Jurkat, Clone E6-1 (cell line): ENCODE measurements around the gene BFSP1.

Experiments used
- DNase-seq: peaks from one replicate; pipeline ENCODE4 v3.0.0-alpha.2; 2011; ENCODE audit warnings: low read depth, low spot score
- H3K4me3 ChIP-seq: 2 replicates; pipeline ENCODE4 v1.5.1; 2011; ENCODE audit warnings: mild to moderate bottlenecking, low read length, control low read depth, moderate library complexity

The BFSP1 gene

GRCh38 chr20:17525650-17526049, 5.5 kb downstream of the BFSP1 start:
- no peak overlapping the region for H3K4me3 ChIP-seq
- peak; percentile 42 for DNase-seq

DNA sequence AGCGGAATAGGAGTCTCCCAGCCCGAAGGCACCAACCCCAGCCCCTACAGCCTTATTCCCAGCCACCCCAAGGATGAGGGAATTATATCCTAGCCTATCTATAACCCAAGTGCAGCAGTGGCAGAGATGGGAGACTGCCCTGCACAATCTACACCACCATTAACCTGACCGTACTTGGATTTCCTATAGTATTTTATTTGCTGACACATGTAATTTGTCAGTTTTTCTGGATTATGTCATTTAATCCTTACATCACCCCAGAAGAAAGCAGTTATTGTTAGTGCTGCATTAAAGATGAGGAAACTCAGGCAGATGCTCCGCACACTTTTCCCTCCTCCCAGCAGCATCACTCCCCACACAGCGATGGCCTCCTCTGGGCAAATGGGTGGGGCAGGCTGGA, 6.0 kb downstream of the BFSP1 start:
- H3K4me3 ChIP-seq = no peak overlapping the region
- DNase-seq = no peak

- no peak for DNase-seq
- no peak overlapping the region for H3K4me3 ChIP-seq
These were observed 6.6 kb downstream of the BFSP1 start for GRCh38 chr20:17524560-17524959.

GRCh38 chr20:17523326-17523725, 7.9 kb downstream of the BFSP1 start:
- no peak overlapping the region for H3K4me3 ChIP-seq
- DNase-seq = no peak

GRCh38 chr20:17522528-17522927, 8.7 kb downstream of the BFSP1 start:
- no peak overlapping the region for H3K4me3 ChIP-seq
- no peak for DNase-seq

- DNase-seq = no peak
- H3K4me3 ChIP-seq = no peak overlapping the region
These were observed 10.6 kb downstream of the BFSP1 start for GRCh38 chr20:17520583-17520982.

DNA sequence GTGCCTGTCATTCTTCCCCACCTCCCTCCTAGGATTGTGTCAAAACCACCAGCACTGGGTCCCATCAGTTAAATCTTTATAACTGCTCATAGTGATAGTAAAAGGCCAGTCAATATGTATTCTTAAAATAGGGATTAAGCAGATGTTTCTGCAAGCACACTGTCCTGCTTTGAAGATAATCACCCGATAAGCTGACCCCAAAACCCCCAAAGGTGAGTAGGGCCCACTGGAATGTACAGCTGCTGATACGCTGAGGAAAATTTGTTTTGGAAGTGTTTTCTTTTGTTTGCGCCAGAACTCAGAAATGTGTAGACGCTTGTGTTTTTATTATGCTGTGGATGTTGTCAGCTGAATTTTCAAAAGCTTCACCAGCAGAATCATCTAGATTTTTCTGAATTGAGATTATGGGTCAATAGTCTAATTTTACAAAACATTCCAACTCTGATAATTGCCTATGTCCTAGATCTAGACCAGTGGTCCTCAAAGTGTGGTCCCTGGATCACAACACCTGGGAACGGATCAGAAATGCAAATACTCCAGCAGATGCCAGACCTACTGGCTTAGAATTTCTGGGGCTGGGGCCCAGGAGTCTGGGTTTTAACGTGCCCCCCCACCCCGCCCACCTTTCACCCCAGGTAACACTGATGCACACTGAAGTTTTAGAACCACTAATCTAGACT, 11.4 kb downstream of the BFSP1 start:
- H3K4me3 ChIP-seq = no peak overlapping the region
- DNase-seq = no peak

- DNase-seq = no peak
- no peak overlapping the region for H3K4me3 ChIP-seq
These were observed 12.7 kb downstream of the BFSP1 start for GRCh38 chr20:17518339-17519052.

DNA sequence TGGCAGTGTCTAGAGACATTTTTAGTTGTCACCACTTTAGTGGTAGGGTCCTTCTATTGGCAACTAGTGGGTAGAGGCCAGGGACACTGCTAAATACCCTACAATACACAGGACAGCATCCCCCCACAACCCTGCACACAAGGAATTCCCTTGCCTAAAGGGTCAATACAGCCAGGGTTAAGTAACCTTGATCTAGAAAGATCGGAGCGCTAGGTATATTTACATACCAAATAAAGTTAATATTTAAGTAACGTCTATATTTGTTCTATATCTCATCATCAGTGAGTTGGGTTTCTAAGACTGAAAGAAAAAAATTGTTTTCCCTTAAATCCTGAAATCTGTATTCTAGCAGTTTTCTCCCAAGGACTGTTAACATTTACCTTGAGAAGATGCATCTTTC, 16.1 kb downstream of the BFSP1 start:
- no peak overlapping the region for H3K4me3 ChIP-seq
- no peak for DNase-seq

DNA sequence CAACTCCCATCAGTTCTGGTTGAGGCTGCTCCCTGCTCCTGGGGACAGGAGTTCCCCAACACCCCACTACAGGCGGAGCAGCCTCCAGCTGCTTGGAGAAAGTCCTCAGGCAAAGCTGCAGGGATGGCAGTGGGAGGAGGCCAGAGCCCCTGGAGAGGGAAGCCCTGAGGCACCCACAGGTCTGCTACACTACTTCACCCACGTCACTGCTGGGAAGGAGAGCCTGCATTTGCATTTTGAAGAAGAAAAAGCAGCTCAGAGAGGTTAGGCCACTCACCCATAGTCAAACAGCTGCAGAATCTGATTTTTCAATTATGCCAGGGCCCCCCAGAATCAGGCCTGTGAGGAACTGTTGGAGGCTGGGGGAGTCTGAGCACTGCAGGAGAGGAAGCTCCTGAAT, 17.2 kb downstream of the BFSP1 start:
- DNase-seq = no peak
- no peak overlapping the region for H3K4me3 ChIP-seq

- H3K4me3 ChIP-seq = no peak overlapping the region
- no peak for DNase-seq
These were observed 19.8 kb downstream of the BFSP1 start for GRCh38 chr20:17511401-17511800.

DNA sequence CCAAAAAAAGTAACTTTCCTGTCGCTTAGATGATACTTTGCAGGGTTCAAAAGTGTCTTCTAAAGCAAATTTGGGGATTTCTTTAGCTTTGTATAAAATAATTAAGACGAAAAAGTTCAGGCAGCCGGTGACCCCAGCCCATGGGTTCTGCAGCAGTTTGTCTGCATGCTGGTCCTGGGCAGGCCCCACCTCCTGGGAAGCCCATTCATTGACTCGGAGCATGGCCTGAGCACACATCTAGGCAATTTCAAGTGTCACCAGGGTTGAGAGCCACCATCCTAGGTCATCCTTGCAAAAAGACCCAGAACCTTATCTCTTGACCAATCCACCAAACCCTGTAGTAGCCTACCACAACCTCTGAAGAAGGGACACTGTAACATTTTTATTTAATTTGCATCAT, 20.6 kb downstream of the BFSP1 start:
- no peak overlapping the region for H3K4me3 ChIP-seq
- DNase-seq = no peak

DNA sequence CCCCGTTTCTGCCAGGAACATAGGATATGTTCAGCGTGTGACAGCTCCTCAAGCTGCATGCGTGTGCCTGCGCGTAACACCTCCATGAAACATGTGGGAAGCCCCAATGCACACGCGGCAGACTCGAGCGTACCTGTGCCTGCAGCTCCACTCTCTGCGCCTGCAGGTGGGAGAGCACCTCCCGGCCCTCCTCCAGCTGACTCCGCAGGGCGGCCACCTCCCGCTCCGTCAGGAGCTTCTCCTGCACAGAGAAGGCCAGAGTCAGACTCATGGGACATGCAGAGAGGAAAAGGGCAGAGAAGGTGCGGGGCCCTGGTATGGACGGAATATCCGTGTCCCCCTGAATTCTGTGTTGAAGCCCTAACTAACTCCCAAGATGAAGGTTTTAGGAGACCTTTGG, 22.4 kb downstream of the BFSP1 start:
- no peak overlapping the region for H3K4me3 ChIP-seq
- no peak for DNase-seq

DNA sequence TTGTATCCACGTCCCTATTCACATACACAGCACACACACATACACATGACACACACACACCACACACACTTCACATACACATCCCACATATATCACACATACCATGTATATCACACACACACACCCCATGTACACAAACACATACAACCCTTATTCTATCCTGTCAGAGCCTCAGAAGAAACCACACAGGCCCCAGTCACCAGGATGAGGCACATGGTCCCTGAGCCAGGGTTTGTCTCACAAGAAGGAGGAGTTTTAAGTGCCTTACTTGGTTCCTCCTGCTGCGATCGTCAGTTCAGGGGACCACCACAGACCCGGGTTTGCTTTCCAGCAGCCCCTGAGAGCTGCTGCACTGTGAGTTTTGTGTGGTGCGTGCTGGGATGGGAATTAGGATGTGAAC, 23.6 kb downstream of the BFSP1 start:
- no peak overlapping the region for H3K4me3 ChIP-seq
- no peak for DNase-seq

DNA sequence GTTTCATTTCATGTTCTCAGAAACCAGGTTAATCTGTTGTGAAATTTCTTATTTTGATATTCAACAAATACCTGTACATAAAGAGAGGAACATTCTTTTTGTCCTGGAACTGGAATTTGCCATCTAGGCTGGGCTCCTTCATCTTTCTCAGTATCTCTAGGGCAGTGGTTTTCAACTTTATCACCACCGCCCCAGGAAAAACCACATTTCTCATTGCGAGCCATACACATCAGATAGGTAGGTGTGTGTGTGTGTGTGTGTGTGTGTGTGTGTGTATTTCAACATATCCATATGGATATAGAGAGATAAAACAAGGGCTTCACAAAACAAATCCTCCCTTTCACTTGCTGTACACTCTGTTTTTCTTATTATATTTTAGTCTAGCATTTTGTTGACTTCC, 24.1 kb downstream of the BFSP1 start:
- H3K4me3 ChIP-seq = no peak overlapping the region
- DNase-seq = no peak

- peak overlapping the region; percentile 49; the same call in 1 of the 2 replicates for H3K4me3 ChIP-seq
These were observed 25.3 kb downstream of the BFSP1 start for GRCh38 chr20:17505636-17506517.

DNA sequence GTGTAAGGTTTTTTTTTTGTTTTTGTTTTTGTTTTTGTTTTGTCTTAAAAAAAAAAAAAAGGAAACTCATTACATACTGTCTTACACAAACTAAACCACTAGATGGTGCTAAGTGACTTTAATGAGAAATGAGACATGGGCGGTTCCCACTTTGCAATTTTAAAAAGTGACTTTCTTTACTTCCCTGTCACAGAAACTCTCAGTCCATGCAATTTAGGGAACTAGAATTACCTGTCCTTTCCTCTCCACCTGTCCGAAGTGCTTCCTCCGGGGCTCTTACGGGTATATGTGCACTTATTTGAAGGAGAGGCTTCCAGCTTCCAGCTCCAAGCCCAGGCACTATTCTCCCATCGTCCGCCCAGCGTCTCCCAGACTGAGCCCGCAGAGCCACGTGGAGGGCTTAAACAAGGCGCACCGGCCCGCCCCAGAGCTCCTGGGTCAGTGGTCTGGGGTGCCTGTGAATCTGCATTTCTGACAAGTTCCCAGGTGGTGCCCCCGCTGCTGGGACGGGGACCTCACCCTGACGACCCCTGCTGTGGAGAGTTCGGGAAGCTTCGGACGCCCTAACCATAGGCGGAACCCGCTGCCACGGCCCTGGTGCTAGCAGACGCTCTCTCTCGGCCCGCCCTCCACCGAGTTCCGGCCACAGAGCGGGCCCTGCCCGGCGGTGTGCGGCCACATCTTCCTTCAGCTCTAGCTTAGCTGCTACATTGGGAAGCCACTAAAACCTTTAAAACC, 26.1 kb downstream of the BFSP1 start:
- H3K4me3 ChIP-seq = peak overlapping the region; percentile 49
- DNase-seq = peak; percentile 58

More at GRCh38 chr20:17505636-17506517, 25.3 kb downstream of the BFSP1 start:
- DNase-seq = no peak

GRCh38 chr20:17504066-17504897, 26.9 kb downstream of the BFSP1 start:
- peak overlapping the region; percentile 49 for H3K4me3 ChIP-seq
- DNase-seq = no peak
